CD1c-positive myeloid dendritic cell (primary cell): Measurements from ENCODE around the gene OR2W1.

ENCODE experiments used
- DNase-seq: peaks from one replicate; pipeline ENCODE4 v3.0.0-alpha.2; 2016; ENCODE audit errors: extremely low spot score

OR2W1 gene

GRCh38 chr6:28996844-28997510 lies 48.0 kb downstream of the OR2W1 start:
- no peak for DNase-seq

GRCh38 chr6:28995093-28995650 lies 49.8 kb downstream of the OR2W1 start:
- no peak for DNase-seq
